ENCODE measurements around the gene DYNC2I2.
A peak's percentile ranks its signal among the peaks of the same experiment; 100 is the strongest.
"Not testable (repeated sequence)": the region's sequence is repeated elsewhere in the genome, so short reads cannot be mapped to it uniquely, and the experiment has no call there.

The DYNC2I2 gene

GRCh38 chr9:128684325-128685199 lies 27.9 kb upstream of the DYNC2I2 start:
- H3K4me3 ChIP-seq (ENCODE audit: control insufficient read depth, low read depth, low read length): peak overlapping the region; percentile 68
- no peak for DNase-seq (ENCODE audit: low read depth)
- TF ChIP-seq CTCF (IDR thresholded peaks at IDR 0.05; ENCODE audit: control insufficient read depth, insufficient read depth, low read depth, low read length, missing control alignments): no peak

- peak overlapping the region; percentile 68 for H3K4me3 ChIP-seq (ENCODE audit: control insufficient read depth, low read depth, low read length)
- TF ChIP-seq CTCF (IDR thresholded peaks at IDR 0.05; ENCODE audit: control insufficient read depth, insufficient read depth, low read depth, low read length, missing control alignments): no peak
- no peak for DNase-seq (ENCODE audit: low read depth)
These were observed 27.3 kb upstream of the DYNC2I2 start for GRCh38 chr9:128684065-128684324.

GRCh38 chr9:128683340-128684064 lies 26.9 kb upstream of the DYNC2I2 start:
- peak overlapping the region; percentile 68 for H3K4me3 ChIP-seq (ENCODE audit: control insufficient read depth, low read depth, low read length)
- no peak for TF ChIP-seq CTCF (IDR thresholded peaks at IDR 0.05; ENCODE audit: control insufficient read depth, insufficient read depth, low read depth, low read length, missing control alignments)
- no peak for DNase-seq (ENCODE audit: low read depth)

GRCh38 chr9:128677794-128678193 lies 21.1 kb upstream of the DYNC2I2 start:
- DNase-seq (ENCODE audit: low read depth): no peak
- TF ChIP-seq CTCF (IDR thresholded peaks at IDR 0.05; ENCODE audit: control insufficient read depth, insufficient read depth, low read depth, low read length, missing control alignments): no peak
- H3K4me3 ChIP-seq (ENCODE audit: control insufficient read depth, low read depth, low read length): no peak overlapping the region

GRCh38 chr9:128675382-128675781 lies 18.7 kb upstream of the DYNC2I2 start:
- H3K4me3 ChIP-seq (ENCODE audit: control insufficient read depth, low read depth, low read length): no peak overlapping the region
- DNase-seq (ENCODE audit: low read depth): no peak
- TF ChIP-seq CTCF (IDR thresholded peaks at IDR 0.05; ENCODE audit: control insufficient read depth, insufficient read depth, low read depth, low read length, missing control alignments): no peak

- no peak for DNase-seq (ENCODE audit: low read depth)
- TF ChIP-seq CTCF (IDR thresholded peaks at IDR 0.05; ENCODE audit: control insufficient read depth, insufficient read depth, low read depth, low read length, missing control alignments): no peak
- H3K4me3 ChIP-seq (ENCODE audit: control insufficient read depth, low read depth, low read length): no peak overlapping the region
These were observed 13.1 kb upstream of the DYNC2I2 start for GRCh38 chr9:128669786-128670185.

- H3K4me3 ChIP-seq (ENCODE audit: control insufficient read depth, low read depth, low read length); DNase-seq (ENCODE audit: low read depth): not testable (repeated sequence)
These were observed 9.9 kb upstream of the DYNC2I2 start for GRCh38 chr9:128666481-128666941.

Measured in AG09309 (cell line).